NCI-H460 (cell line): ENCODE measurements around the gene LRR1. TPM values are rescaled to one million over a fixed set of nuclear protein-coding genes. Genes with fewer than 3 reads are reported as not detected.

Source experiments
- DNase-seq: peaks from one replicate; pipeline ENCODE4 v3.0.0-alpha.2; 2016; ENCODE audit warnings: low read depth; ENCODE audit errors: extremely low read depth
- polyA plus RNA-seq: library from polyadenylated mRNA; depleted of rRNA; stranded (reverse); fragments of >200 nt; gene quantifications from 2 replicates; pipeline ENCODE4 v1.2.3, GENCODE V29; 2014; cell fraction: nucleus; rRNA removed
- total RNA-seq: library from RNA; depleted of rRNA; stranded (reverse); fragments of >200 nt; shearing (Covaris generic); gene quantifications from 2 replicates; pipeline ENCODE4 v1.2.3, GENCODE V29; 2014; rRNA removed

LRR1 gene, protein sequence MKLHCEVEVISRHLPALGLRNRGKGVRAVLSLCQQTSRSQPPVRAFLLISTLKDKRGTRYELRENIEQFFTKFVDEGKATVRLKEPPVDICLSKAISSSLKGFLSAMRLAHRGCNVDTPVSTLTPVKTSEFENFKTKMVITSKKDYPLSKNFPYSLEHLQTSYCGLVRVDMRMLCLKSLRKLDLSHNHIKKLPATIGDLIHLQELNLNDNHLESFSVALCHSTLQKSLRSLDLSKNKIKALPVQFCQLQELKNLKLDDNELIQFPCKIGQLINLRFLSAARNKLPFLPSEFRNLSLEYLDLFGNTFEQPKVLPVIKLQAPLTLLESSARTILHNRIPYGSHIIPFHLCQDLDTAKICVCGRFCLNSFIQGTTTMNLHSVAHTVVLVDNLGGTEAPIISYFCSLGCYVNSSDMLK
- total RNA-seq = 42.7 and 51.9 TPM in 2 replicates
- 54.3 and 56.4 TPM in 2 replicates for polyA plus RNA-seq

DNA sequence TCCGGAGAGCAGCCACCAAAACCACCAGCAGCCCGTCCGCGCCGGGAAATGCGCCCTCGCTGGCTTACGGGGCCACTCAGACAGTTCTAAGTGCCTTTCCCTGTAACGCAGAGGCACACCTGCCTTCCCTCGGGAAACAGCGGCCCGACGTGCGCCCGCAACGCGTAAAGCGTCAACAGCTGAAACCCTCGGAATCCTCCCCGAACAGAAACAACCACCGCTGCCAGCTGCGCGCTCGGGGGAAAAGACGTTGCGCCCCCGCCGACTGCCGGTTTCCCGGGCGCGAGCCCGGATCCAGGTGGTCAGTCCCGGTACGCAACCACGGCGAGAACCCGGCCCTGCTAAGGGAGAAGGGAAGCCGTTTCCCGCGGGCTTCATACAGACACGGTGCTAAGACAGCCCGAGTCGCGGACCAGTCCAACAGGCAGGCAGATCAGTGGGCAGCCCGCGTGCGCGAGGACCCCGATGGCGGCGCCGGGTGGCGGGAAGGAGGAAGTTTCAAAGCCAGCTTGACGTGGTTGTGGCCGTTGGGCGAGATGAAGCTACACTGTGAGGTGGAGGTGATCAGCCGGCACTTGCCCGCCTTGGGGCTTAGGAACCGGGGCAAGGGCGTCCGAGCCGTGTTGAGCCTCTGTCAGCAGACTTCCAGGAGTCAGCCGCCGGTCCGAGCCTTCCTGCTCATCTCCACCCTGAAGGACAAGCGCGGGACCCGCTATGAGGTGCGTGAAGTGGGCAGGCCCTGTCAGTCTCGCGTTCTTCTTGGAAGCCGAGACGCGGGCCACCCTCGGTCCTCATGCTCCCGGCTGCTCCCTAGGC lies at the start of gene LRR1:
Gene LRR1 (plus strand): TSS at position 456 of the 816 bp plus-strand sequence. CDS start 81 bp downstream, at position 537.
- peak; percentile 73 for DNase-seq

DNA sequence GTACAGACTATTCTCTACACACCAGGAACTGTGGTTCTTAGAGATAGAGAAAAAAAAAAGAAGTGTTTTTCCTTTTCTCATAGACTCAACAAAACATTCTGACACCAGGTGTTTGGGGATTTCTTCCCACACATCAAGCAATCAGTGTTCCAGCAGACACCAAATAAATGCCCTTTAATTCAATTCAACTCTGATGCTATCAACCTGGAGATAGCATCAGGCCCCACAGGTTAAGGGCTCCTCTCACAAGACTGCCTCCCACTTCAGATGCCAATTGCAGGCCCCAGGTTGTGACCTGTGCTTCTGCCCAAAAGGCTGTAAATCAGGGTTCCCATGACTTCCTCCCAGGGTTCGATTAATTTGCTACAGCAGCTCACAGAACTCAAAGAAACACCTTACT lies 49.3 kb upstream of the LRR1 start:
- DNase-seq = no peak

DNA sequence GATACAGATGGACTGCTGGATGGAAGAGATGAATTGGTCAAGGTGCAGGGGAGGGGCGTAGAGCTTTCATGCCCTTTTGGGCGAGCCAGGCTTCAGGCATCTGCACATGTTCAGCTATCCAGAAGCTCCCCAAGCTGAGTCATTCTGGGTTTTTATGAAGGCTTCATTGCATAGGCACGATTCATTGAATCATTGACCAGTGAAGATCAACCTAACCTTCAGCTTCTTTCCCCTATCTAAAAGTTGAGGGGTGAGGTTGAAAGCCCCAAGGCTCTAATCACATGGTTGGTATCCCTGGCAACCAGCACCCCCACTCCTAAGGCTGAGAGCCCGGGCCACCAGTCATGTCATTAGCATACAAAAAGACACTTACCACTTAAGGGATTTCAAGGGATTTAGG lies 48.9 kb upstream of the LRR1 start:
- no peak for DNase-seq

DNA sequence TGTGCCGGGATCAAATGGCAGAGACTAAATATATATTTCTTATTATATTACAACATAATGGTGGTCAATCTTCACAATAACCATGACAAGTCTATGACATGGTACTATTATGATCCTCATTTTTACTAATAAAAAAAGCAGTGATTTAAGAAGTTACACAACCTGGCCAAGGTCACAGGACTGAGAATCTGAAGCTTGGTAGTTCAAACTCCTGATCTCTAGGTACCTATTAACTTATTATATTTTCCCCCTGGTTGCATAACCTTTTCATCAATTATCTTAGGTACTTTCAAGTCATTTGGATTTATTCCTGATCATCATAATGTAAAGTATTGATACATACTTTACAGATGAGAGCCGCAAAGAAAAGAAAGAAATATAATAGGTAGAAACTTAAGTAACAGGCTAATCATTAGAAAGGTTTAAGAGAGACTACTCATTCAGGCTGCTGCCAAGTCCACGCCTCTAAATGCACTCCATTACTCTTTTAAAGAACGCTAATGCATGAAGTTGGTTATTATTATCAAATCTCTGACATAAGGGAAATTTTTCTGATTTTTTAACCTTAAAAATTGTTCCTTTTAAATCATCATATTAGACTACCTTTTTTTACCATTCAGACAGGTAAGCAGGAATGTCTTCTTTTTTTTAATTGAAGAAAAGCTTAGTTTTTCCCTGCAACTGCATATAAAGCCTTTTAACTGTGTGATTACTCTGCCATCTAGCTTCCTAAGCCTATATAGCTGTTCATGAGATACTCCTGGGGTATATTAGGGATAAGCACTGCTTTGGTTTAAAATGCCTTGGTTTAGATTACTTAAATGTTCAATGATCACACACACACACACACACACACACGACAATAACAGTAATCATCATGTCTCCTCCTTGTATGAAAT lies 48.2 kb upstream of the LRR1 start:
- DNase-seq = peak; percentile 8

DNA sequence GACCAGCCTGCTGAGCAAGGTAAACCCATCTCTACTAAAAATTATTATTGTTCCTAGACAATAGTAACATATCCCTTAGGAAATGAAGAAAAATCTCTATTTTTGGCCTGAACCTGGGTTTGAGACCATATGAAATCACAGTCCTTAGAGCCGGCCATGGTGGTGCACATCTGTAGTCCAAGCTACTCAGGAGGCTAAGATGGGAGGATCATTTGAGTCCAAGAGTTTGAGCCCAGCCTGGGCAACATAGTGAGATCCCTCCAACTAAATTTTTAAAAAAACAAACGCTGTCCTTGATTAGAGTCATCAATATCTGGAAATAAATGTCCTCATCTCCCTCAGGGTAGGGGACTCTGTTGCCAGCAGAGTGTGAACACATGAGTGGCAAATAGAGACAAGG lies 47.2 kb upstream of the LRR1 start:
- DNase-seq = no peak

DNA sequence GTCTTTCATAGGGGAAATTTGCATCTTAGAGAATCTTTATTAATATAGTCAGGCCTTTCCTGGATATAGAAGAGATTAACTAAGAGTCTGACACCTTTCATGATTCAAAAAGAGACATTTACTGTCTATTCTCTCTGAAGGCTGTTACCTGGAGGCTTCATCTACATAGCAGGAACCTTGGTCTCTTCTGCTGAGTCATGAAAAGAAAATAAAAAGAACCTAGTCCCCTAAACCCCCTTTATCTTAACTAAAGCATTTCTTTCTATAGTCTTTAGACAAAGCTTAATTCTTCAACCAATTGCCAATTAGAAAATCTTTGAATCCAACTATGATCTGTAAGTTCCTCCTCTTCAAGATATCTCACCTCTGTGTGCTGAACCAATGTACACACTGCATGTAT lies 45.6 kb upstream of the LRR1 start:
- DNase-seq = no peak

DNA sequence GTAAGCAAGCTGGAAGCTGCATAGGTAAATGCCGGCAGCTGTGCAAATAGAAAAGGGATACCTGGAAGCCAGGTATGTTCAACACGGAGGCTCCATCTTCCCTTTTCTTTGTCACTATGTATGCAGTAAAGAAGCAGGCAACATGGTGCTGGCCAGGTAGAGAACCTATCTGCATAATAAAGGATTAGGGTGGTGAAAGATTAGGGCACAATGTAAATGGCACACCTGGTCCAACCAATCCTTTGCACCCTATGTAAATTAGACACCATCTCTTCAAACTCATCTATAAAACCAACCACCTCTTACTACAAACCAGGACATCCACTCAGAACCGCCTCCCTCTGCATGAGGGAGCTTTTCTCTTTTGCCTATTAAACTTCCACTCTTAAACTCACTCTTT lies 44.8 kb upstream of the LRR1 start:
- DNase-seq = no peak

DNA sequence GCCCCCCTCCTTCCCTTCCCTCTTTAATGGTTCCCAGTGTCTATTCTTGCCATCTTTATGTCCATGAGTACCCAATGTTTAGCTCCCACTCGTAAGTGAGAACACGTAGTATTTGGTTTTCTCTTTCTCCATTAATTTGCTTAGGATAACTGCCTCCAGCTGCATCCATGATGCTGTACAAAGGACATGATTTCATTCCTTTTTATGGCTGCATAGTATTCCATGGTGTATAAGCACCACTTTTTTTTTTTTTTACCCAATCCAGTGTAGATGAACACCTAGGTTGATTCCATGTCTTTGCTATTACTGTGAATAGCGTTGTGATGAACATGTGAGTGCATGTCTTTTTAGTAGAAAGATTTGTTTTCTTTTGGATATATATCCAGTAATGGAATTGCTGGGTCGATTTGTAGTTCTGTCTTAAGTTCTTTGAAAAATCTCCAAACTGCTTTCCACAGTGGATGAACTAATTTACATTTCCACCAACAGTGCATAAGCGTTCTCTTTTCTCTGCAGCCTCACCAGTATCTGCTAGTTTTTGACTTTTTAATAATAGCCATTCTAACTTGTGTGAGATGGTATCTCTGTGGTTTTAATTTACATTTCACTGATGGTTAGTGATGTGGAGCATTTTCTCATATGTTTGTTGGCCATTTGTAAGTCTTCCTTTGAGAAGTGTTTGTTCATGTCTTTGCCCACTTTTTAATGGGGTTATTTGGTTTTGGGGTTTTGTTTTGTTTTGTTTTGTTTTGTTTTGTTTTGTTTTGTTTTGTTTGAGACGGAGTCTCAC lies 38.6 kb upstream of the LRR1 start:
- no peak for DNase-seq

DNA sequence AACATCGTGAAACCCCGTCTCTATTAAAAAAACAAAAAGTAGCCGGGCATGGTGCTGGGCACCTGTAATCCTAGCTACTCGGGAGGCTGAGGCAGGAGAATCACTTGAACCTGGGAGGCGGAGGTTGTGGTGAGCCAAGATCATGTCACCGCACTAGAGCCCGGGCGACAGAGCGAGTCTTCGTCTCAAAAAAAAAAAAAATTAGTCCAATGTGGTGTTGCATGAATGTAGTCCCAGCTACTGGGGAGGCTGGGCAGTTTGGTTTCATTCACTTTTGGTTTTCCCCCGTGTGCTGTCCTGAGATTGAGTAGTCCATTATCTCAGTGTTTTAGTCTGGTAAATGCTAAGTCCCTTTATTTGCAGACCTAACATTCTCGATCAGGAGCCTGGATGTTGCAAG lies 32.0 kb upstream of the LRR1 start:
- DNase-seq = no peak

DNA sequence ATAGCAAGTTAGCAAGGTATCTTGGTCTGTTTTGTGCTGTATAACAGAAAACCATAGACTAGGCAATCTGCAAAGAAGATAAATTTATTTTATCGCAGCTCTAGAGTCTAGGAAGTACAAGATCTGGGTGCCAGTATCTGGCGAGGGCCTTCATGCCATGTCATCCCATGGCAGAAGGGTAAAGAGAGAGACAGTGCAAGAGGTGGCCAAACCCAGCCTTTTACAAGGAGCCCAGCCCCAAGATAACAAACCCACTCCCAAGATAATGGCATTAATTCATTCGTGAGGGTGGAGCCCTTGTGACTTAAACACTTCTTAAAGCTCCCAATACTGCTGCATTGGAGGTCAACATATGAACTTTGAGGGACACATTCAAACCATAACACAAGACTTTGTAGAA lies 29.5 kb upstream of the LRR1 start:
- no peak for DNase-seq

DNA sequence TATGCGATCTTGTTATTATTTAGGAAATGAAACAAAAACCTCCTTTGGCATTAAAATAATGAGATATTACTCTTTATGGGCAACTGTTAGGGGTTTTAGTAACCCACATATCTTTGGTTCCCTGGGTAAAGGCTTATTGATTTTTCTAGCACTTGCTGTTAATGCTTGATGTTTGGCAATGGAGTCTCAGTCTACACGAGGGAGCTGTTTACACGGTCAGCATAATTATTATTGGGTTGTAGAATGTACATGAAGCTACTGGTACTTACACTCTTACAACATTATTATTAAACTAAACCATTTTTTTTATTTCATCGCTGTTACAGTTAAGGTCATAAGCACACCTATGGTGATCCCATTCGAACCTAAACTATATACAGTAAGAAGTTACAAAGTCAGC lies 24.7 kb upstream of the LRR1 start:
- no peak for DNase-seq

DNA sequence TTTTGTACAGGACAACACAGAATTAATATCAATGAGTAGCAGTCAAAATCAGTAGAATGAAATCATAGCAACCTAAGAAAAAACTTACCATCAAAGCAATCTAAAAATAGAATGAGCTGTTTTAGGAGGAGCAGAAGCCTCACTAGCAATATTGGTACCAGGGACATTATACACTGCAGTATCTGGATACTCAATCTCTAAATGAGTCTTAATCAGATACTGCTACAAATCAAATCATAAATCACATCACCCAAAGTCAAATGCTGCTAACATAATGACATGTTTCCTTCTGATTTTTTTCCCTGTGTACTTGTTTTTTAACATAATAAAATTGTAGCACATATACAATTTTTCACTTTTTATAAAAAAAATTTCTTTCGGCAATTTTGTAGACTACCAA lies 20.6 kb upstream of the LRR1 start:
- DNase-seq = no peak

DNA sequence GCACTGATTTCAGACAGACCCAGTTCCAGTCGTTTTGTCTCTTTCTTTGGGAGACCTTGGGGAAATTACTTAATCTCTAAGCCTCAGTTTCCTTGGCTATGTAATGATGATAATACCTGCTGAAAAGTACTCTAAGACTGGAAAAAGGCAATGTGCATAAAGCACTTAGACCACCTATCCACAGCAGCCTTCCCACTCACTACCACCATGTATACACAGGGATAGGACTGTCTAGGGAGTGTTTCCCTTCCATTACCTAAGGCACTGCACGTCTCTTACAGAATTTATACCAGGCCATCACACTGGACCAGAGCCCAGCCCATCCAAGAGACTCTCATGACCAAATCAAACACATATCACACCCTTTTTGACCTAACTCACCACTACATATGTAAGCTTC lies 18.9 kb upstream of the LRR1 start:
- no peak for DNase-seq

DNA sequence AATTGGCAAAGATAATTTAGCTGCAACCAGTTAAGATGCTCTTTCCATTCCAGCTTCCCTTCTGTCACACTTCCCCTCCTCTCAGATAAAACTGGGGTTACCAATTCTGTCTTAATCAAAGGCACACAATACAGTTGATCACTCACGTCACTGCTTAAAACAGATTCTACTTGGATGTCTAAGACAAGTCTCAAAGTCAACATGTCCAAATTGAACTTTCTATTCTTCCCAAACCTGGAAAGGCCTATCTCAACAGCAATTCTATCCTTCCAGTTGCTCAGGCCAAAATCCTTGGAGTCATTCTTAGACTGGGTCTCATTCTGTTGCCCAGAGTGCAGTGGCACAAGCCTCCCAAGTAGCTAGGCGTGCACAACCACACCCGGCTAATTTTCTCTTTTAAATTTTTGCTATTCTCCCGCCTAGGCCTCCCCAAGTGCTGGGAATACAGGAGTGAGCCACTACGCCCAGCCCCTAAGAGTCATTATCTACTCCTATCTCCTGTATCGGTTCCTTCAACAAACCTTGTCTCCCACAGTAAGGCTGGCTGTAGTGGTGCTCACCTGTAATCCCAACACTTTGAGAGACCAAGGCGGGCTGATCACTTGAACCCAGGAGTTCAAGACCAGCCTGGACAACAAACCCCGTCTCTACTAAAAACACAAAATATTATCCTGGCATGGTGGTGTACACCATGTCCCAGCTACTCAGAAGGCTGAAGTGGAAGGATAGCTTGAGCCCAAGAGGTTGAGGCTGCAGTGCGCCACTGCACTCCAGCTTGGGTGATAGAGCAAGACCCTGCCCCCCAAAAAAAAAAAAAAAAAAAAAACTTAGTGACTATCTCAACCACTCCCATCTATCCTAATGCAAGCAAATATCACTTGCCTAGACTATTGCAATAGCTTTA lies 17.3 kb upstream of the LRR1 start:
- DNase-seq = no peak

DNA sequence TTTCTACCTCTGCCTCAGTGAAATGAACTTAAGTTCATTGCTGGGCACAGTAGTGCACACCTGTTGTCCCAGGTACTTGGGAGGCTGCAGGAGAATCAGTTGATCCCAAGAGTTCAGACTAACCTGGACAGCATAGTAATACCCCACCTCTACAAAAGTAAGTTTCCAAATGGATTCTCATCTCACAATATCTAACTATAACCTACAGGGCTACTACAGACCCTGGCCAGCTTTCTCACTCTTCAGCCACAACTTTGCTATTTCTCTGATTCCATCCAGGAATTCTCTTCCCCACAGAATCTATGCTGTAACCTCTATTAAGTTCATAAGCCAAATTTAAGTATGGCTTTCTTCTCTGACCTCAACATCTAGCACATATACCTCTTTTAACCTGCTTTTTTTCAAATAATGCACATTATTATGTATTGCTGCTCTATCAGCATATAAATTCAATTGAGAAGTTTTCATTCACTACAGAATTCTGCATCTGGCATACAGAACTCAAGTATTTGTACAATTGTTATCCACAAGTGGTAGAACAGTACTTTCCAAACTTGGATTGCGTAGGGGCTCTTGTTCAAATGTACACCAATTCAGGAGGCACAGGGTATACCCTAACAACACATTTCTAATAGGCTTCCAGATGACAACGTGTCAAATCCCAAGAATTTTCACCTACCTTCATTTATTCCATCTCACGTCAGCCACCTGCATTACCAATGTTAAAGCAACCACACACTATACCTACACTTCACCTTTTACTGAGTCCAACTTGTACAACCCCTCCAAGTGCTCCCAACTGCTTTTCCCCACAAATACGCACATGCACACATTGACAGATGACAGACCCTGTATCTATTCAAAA lies 16.4 kb upstream of the LRR1 start:
- DNase-seq = no peak

DNA sequence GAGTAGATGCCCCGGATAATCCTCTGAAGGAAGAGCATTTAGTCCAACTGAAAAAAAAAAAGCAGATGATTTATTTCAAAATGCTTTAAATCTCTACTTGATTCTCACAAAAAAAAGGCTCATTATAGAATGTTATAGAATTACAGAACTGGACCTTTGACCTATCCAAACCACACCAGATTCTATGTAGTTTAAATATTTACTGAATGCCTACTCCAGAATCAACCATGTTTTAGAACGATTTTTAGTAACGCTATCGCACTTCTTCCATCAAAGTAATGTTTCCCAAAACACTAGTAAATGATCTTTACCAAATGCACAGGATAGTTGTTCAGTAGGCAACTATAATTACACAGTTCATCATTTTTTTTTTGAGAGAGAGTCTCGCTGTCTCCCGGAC lies 15.1 kb upstream of the LRR1 start:
- no peak for DNase-seq

DNA sequence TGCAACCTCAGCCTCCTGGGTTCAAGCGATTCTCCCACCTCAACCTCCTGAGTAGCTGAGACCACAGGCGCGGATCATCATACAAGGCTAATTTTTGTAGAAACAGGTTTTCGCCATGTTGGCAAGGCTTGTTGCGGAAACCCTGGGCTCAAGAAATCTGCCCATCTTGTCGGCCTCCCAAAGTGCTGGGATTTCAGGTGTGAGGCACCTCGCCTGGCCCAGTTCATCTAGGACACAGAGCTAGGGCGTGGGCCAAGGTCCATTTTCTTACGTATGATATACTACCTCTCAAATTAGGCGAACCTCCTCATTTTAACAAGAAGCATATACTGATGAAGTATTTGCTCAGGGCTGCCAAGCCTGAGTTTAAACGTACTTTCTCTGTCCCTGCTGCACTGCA lies 14.7 kb upstream of the LRR1 start:
- DNase-seq = no peak
